Trophoblast cell (in vitro differentiated cells and primary cell): ENCODE results near the gene IQCN.

Source experiments
- DNase-seq, 2 donors: peaks; one replicate each; pipeline ENCODE4 v3.0.0-alpha.2; 2016
- H2AFZ ChIP-seq: 2 replicates; pipeline ENCODE4 v1.6.1; 2013; ENCODE audit warnings: low read length, moderate library complexity, mild to moderate bottlenecking; ENCODE audit not compliant: insufficient read depth, poor library complexity
- H2AK5ac ChIP-seq: 2 replicates; pipeline ENCODE4 v1.6.1; 2013; ENCODE audit warnings: mild to moderate bottlenecking, low read length
- H2BK120ac ChIP-seq: 2 replicates; pipeline ENCODE4 v1.6.1; 2013; ENCODE audit warnings: low read length, mild to moderate bottlenecking, moderate library complexity; ENCODE audit not compliant: insufficient read depth, poor library complexity
- H2BK12ac ChIP-seq: 2 replicates; pipeline ENCODE4 v1.6.1; 2013; ENCODE audit warnings: mild to moderate bottlenecking, low read length, moderate library complexity
- H2BK5ac ChIP-seq: 2 replicates; pipeline ENCODE4 v1.6.1; 2013; ENCODE audit warnings: low read length, low read depth, moderate library complexity, mild to moderate bottlenecking; ENCODE audit not compliant: poor library complexity
- H3K14ac ChIP-seq: 2 replicates; pipeline ENCODE4 v1.6.1; 2013; ENCODE audit warnings: mild to moderate bottlenecking, low read length
- H3K18ac ChIP-seq: 2 replicates; pipeline ENCODE4 v1.6.1; 2013; ENCODE audit warnings: mild to moderate bottlenecking, low read length
- H3K23ac ChIP-seq: 2 replicates; pipeline ENCODE4 v1.6.1; 2013; ENCODE audit warnings: low read length
- H3K27ac ChIP-seq: 2 replicates; pipeline ENCODE4 v1.5.1; 2013; ENCODE audit warnings: low read depth, mild to moderate bottlenecking, inconsistent platforms, low read length, moderate library complexity
- H3K27me3 ChIP-seq: 2 replicates; pipeline ENCODE4 v1.6.1; 2013; ENCODE audit warnings: inconsistent platforms, mild to moderate bottlenecking, low read length, moderate library complexity; ENCODE audit not compliant: insufficient read depth
- H3K36me3 ChIP-seq, 2 experiments: 1 replicate in 1 of 2; 2 replicates in 1 of 2; pipeline ENCODE4 v1.6.1; 2013; ENCODE audit warnings: low read length in 2 of 2, mild to moderate bottlenecking in 2 of 2, moderate library complexity in 1 of 2; ENCODE audit not compliant: insufficient read depth in 2 of 2, control insufficient read depth in 1 of 2
- H3K4ac ChIP-seq: 2 replicates; pipeline ENCODE4 v1.6.1; 2013; ENCODE audit warnings: low read depth, mild to moderate bottlenecking, low read length, moderate library complexity
- H3K4me1 ChIP-seq, 2 experiments: 1 replicate in 1 of 2; 2 replicates in 1 of 2; pipeline ENCODE4 v1.6.1; 2013; ENCODE audit warnings: low read length in 2 of 2, mild to moderate bottlenecking in 2 of 2, moderate library complexity in 1 of 2; ENCODE audit not compliant: insufficient read depth in 2 of 2, control insufficient read depth in 1 of 2
- H3K4me2 ChIP-seq: 2 replicates; pipeline ENCODE4 v1.6.1; 2013; ENCODE audit warnings: inconsistent platforms, mild to moderate bottlenecking, low read length, moderate library complexity
- H3K4me3 ChIP-seq: 2 replicates; pipeline ENCODE4 v1.5.1; 2013; ENCODE audit warnings: mild to moderate bottlenecking, low read depth, low read length, inconsistent platforms
- H3K79me1 ChIP-seq: one replicate; pipeline ENCODE4 v1.6.1; 2013; ENCODE audit warnings: low read length
- H3K79me2 ChIP-seq: 2 replicates; pipeline ENCODE4 v1.6.1; 2013; ENCODE audit warnings: low read length, mild to moderate bottlenecking; ENCODE audit not compliant: control insufficient read depth, insufficient read depth, poor library complexity
- H3K9ac ChIP-seq: 2 replicates; pipeline ENCODE4 v1.6.1; 2013; ENCODE audit warnings: mild to moderate bottlenecking, low read length
- H3K9me3 ChIP-seq: 2 replicates; pipeline ENCODE4 v1.6.1; 2013; ENCODE audit warnings: low read depth, mild to moderate bottlenecking, control low read depth, inconsistent platforms, low read length; ENCODE audit not compliant: insufficient read depth
- H4K12ac ChIP-seq: 2 replicates; pipeline ENCODE4 v1.6.1; 2013; ENCODE audit warnings: low read depth, mild to moderate bottlenecking, low read length, moderate library complexity
- H4K8ac ChIP-seq: 2 replicates; pipeline ENCODE4 v1.6.1; 2013; ENCODE audit warnings: low read depth, mild to moderate bottlenecking, low read length, moderate library complexity
- H4K91ac ChIP-seq: one replicate; pipeline ENCODE4 v1.6.1; 2013; ENCODE audit warnings: low read depth, mild to moderate bottlenecking, low read length, moderate library complexity
- WGBS: extraction: QIAGEN DNeasy Blood & Tissue Kit; methylation state at CpG from one replicate; pipeline ENCODE4 v1.1.7; 2013; ENCODE audit warnings: missing lambda C conversion rate; ENCODE audit not compliant: insufficient read length, insufficient coverage; ENCODE audit errors: extremely low coverage; 5-methylcytosine and 5-hydroxymethylcytosine counted together

IQCN gene

DNA sequence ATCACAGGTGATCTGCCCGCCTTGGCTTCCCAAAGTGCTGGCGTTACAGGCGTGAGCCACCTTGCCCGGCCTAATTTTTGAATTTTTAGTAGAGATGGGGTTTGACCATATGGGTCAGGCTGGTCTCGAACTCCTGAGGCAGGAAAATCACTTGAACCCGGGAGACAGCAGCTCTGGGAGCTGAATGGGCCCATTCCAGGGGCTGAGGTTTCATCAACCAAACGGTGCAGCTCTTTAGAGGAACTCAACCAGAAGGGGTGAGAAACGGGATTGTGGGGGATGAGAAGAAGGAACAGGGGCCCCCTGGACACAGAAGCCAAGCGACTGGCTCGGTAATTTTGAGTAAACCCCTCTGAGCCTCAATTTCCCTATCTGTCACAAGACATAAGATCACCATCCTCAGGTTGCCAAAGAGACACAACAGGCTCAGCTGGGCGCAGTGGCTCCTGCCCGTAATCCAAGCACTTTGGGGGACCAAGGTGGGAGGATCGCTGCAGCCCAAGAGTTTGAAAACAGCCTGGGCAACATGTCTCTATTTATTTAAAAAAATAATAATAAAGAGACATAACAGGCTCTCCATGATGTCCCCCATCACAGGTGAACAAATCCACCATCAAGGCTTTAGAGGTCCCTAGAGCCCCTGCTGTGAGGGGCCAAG is 562 bp downstream of the IQCN start:
- no CpG with 5 or more reads among the region's 13 CpGs for WGBS
- H2AK5ac ChIP-seq, result no peak overlapping the region
- no peaks in the 10 kb centered on the region for H3K79me1 ChIP-seq
- H4K91ac ChIP-seq, result no peak overlapping the region
- no peak overlapping the region for H3K4ac ChIP-seq
- H3K4me1 ChIP-seq, result peaks cover 7 to 14% of the 10 kb centered on the region in 2 experiments
- H3K9me3 ChIP-seq, result no peaks in the 10 kb centered on the region
- H3K18ac ChIP-seq, result no peak overlapping the region
- H2BK120ac ChIP-seq, result no peak overlapping the region
- no peak overlapping the region for H2BK5ac ChIP-seq
- H2BK12ac ChIP-seq, result no peak overlapping the region
- no peaks in the 10 kb centered on the region for H3K27me3 ChIP-seq
- H3K4me2 ChIP-seq, result no peak overlapping the region
- H3K36me3 ChIP-seq, result peaks cover 26% of the 10 kb centered on the region in 2 experiments
- H3K27ac ChIP-seq, result no peak overlapping the region
- H4K12ac ChIP-seq, result no peak overlapping the region
- peaks cover 8% of the 10 kb centered on the region for H3K79me2 ChIP-seq
- no peak overlapping the region for H3K14ac ChIP-seq
- no peak overlapping the region for H2AFZ ChIP-seq
- no peak overlapping the region for H3K23ac ChIP-seq
- peak; percentile 24 to 50 for DNase-seq
- no peak overlapping the region for H4K8ac ChIP-seq
- no peak overlapping the region for H3K9ac ChIP-seq
- H3K4me3 ChIP-seq, result no peak overlapping the region

DNA sequence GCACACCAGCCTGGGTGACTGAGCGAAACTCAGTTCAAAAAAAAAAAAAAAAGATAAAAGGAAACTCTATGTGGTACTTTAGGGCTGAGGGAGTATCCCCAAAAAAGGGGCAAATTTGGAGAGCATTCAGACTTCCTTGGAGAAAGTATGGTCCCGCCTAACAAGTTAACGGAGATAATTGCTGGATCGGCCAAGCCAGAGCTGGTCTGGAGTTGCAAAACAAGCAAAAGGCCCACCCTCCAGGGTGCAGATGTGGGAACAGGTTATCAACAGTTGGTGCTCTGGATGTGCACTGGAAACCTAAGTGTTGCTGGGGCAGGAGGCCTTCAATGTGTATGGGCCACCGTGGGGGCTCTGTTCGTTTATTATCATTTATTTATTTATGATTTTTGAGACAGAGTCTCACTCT is 2.8 kb downstream of the IQCN start:
- no CpG with 5 or more reads among the region's 6 CpGs for WGBS
- Histone ChIP-seq H2AK5ac (no peak overlapping the region), H2AFZ (no peak overlapping the region), H3K14ac (no peak overlapping the region), H2BK12ac (no peak overlapping the region), H3K4me3 (no peak overlapping the region), H3K4ac (no peak overlapping the region), H3K9me3 (no peaks in the 10 kb centered on the region), H3K18ac (no peak overlapping the region), H3K4me1 (peaks cover 0 to 7% of the 10 kb centered on the region in 2 experiments), H3K79me1 (no peaks in the 10 kb centered on the region), H2BK5ac (no peak overlapping the region), H4K8ac (no peak overlapping the region), H4K91ac (no peak overlapping the region), H3K27me3 (no peaks in the 10 kb centered on the region), H3K23ac (no peak overlapping the region), H3K79me2 (no peaks in the 10 kb centered on the region), H3K36me3 (peaks cover 24 to 27% of the 10 kb centered on the region in 2 experiments), H4K12ac (no peak overlapping the region), H2BK120ac (no peak overlapping the region), H3K9ac (no peak overlapping the region), H3K4me2 (no peak overlapping the region), H3K27ac (no peak overlapping the region)
- DNase-seq, result peak in 1 of 2 donors; percentile 65

DNA sequence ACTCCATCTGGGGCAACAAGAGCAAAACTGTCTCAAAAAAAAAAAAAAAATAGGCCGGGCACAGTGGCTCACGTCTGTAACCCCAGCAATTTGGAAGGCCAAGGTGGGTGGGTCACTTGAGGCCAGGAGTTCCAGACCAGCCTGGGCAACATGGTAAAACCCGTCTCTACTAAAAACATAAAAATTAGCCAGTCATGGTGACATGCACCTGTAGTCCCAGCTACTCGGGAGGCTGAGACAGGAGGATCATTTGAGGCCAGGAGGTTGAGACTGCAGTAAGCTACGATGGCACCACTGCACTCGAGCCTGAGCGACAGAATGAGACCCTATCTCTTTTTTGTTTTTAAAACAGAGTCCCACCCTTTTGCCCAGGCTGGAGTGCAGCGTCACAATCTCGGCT is 3.9 kb downstream of the IQCN start:
- H2BK120ac ChIP-seq, result no peak overlapping the region
- H3K27me3 ChIP-seq, result no peaks in the 10 kb centered on the region
- no peak overlapping the region for H3K9ac ChIP-seq
- H3K79me1 ChIP-seq, result no peaks in the 10 kb centered on the region
- H3K27ac ChIP-seq, result no peak overlapping the region
- H2AFZ ChIP-seq, result no peak overlapping the region
- H3K4me1 ChIP-seq, result no peaks in the 10 kb centered on the region
- no peak overlapping the region for H4K8ac ChIP-seq
- no peak overlapping the region for H3K14ac ChIP-seq
- H2AK5ac ChIP-seq, result no peak overlapping the region
- H2BK12ac ChIP-seq, result no peak overlapping the region
- DNase-seq, result no peak
- H3K79me2 ChIP-seq, result no peaks in the 10 kb centered on the region
- no peak overlapping the region for H3K18ac ChIP-seq
- no peak overlapping the region for H2BK5ac ChIP-seq
- H3K23ac ChIP-seq, result no peak overlapping the region
- WGBS, result no CpG with 5 or more reads among the region's 9 CpGs
- H4K12ac ChIP-seq, result no peak overlapping the region
- H3K4me2 ChIP-seq, result no peak overlapping the region
- no peak overlapping the region for H3K4me3 ChIP-seq
- H4K91ac ChIP-seq, result no peak overlapping the region
- no peaks in the 10 kb centered on the region for H3K9me3 ChIP-seq
- H3K36me3 ChIP-seq, result peaks cover 28 to 31% of the 10 kb centered on the region in 2 experiments
- no peak overlapping the region for H3K4ac ChIP-seq

DNA sequence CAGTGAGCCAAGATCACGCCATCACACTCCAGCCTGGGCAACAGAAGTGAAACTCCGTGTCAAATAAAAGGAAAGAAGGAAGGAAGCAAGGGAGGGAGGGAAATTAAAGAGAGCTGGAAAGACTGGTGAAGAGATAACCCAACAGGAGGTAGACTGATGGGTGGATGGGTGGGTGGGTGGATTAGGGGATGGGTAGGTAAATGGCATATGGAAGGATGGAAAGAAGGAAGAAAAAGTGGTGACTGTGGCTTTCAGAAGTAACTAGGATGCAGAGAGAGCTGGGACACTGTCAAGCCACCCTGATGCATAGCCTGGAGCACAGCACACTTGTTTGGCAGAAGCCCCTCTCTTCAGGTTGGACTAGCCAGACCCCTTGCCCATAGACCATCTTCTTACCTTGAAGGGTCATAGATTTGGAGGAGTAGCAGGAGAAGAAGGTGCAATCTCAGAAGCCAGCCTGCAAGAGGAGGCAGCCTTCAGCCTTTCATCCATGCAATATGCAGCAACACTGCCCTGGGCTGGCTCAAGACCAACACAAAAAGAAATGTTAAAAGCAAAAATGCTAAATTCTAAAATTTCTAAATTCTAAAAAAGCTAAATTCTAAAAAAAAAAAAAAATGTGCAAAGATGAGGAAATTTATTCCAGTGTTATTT is 5.1 kb downstream of the IQCN start:
- H3K36me3 ChIP-seq, result peaks cover 35 to 36% of the 10 kb centered on the region in 2 experiments
- H2BK5ac ChIP-seq, result no peak overlapping the region
- no peaks in the 10 kb centered on the region for H3K9me3 ChIP-seq
- no peak overlapping the region for H2AK5ac ChIP-seq
- H4K8ac ChIP-seq, result no peak overlapping the region
- H3K4me2 ChIP-seq, result no peak overlapping the region
- no peak overlapping the region for H2BK120ac ChIP-seq
- H3K27me3 ChIP-seq, result no peaks in the 10 kb centered on the region
- no peak overlapping the region for H4K91ac ChIP-seq
- no peak overlapping the region for H3K4ac ChIP-seq
- H3K18ac ChIP-seq, result no peak overlapping the region
- no peak overlapping the region for H3K14ac ChIP-seq
- no peak overlapping the region for H2BK12ac ChIP-seq
- DNase-seq, result no peak
- no peak overlapping the region for H3K9ac ChIP-seq
- no peaks in the 10 kb centered on the region for H3K79me1 ChIP-seq
- no peak overlapping the region for H3K23ac ChIP-seq
- no peak overlapping the region for H4K12ac ChIP-seq
- no peak overlapping the region for H3K4me3 ChIP-seq
- H2AFZ ChIP-seq, result no peak overlapping the region
- no peak overlapping the region for H3K27ac ChIP-seq
- WGBS, result no CpG with 5 or more reads among the region's 2 CpGs
- no peaks in the 10 kb centered on the region for H3K79me2 ChIP-seq
- no peaks in the 10 kb centered on the region for H3K4me1 ChIP-seq
